ENCODE measurements around the gene RRBP1.

The RRBP1 gene

GRCh38 chr20:17647391-17648314, 34.4 kb downstream of the RRBP1 start:
- DNase-seq (ENCODE audit: low read depth in 2 of 2): no peak

- DNase-seq (ENCODE audit: low read depth in 2 of 2): no peak
Measured at GRCh38 chr20:17646961-17647301, 35.1 kb downstream of the RRBP1 start.

GRCh38 chr20:17646209-17646960, 35.7 kb downstream of the RRBP1 start:
- no peak for DNase-seq (ENCODE audit: low read depth in 2 of 2)

GRCh38 chr20:17645546-17646208, 36.4 kb downstream of the RRBP1 start:
- DNase-seq (ENCODE audit: low read depth in 2 of 2): no peak

- DNase-seq (ENCODE audit: low read depth in 2 of 2): no peak
Measured at GRCh38 chr20:17645010-17645409, 37.0 kb downstream of the RRBP1 start.

GRCh38 chr20:17644451-17644850, 37.6 kb downstream of the RRBP1 start:
- no peak for DNase-seq (ENCODE audit: low read depth in 2 of 2)

- no peak for DNase-seq (ENCODE audit: low read depth in 2 of 2)
Measured at GRCh38 chr20:17643531-17644188, 38.4 kb downstream of the RRBP1 start.

GRCh38 chr20:17642404-17643269, 39.4 kb downstream of the RRBP1 start:
- DNase-seq (ENCODE audit: low read depth in 2 of 2): no peak

- DNase-seq (ENCODE audit: low read depth in 2 of 2): no peak
Measured at GRCh38 chr20:17641993-17642392, 40.0 kb downstream of the RRBP1 start.

GRCh38 chr20:17641520-17641964, 40.5 kb downstream of the RRBP1 start:
- DNase-seq (ENCODE audit: low read depth in 2 of 2): no peak

GRCh38 chr20:17640875-17641378, 41.1 kb downstream of the RRBP1 start:
- DNase-seq (ENCODE audit: low read depth in 2 of 2): no peak

GRCh38 chr20:17640146-17640874, 41.7 kb downstream of the RRBP1 start:
- DNase-seq (ENCODE audit: low read depth in 2 of 2): no peak

GRCh38 chr20:17638835-17639407, 43.1 kb downstream of the RRBP1 start:
- DNase-seq (ENCODE audit: low read depth in 2 of 2): no peak

- no peak for DNase-seq (ENCODE audit: low read depth in 2 of 2)
Measured at GRCh38 chr20:17637985-17638640, 43.9 kb downstream of the RRBP1 start.

- no peak for DNase-seq (ENCODE audit: low read depth in 2 of 2)
Measured at GRCh38 chr20:17637413-17637780, 44.6 kb downstream of the RRBP1 start.

GRCh38 chr20:17636523-17637412, 45.3 kb downstream of the RRBP1 start:
- DNase-seq (ENCODE audit: low read depth in 2 of 2): no peak

- DNase-seq (ENCODE audit: low read depth in 2 of 2): no peak
Measured at GRCh38 chr20:17635332-17636244, 46.5 kb downstream of the RRBP1 start.

Measured in stimulated activated CD4-positive, alpha-beta T cell treated with anti-CD3 and anti-CD28 coated beads, Interleukin-4, amount 100 ng/mL, for 48 hours (primary cell).